Smooth muscle cell (in vitro differentiated cells): Measurements from ENCODE around the gene PIP5K1B. TPM values are rescaled to one million over a fixed set of nuclear protein-coding genes. Genes with fewer than 3 reads are reported as not detected.

Experiments
- DNase-seq: peaks from one replicate; lab custom pipeline; 2025; ENCODE audit not compliant: unreplicated experiment; lab: John Stamatoyannopoulos, UW
- H2AFZ ChIP-seq: fragments of 200-600 bp; sonication (generic); 2 replicates; pipeline ENCODE4 v1.6.0; 2016; ENCODE audit warnings: antibody characterized with exemption, low read depth, mild to moderate bottlenecking
- H3F3A ChIP-seq: fragments of 200-600 bp; sonication (generic); 2 replicates; pipeline ENCODE4 v1.6.0; 2017; ENCODE audit warnings: antibody characterized with exemption, low read depth
- H3K27ac ChIP-seq: fragments of 200-600 bp; sonication (generic); 2 replicates; pipeline ENCODE4 v1.5.1; 2016; ENCODE audit warnings: low read depth, mild to moderate bottlenecking
- H3K27me3 ChIP-seq: fragments of 200-600 bp; sonication (generic); 2 replicates; pipeline ENCODE4 v1.6.1; 2016; ENCODE audit warnings: low read depth, mild to moderate bottlenecking
- H3K36me3 ChIP-seq: fragments of 200-600 bp; sonication (generic); 2 replicates; pipeline ENCODE4 v1.5.1; 2016; ENCODE audit warnings: low read depth
- H3K4me1 ChIP-seq: fragments of 200-600 bp; sonication (generic); 2 replicates; pipeline ENCODE4 v1.5.1; 2016; ENCODE audit warnings: low read depth
- H3K4me2 ChIP-seq: fragments of 200-600 bp; sonication (generic); 2 replicates; pipeline ENCODE4 v1.6.0; 2016; ENCODE audit warnings: mild to moderate bottlenecking
- H3K4me3 ChIP-seq: fragments of 200-600 bp; sonication (generic); 2 replicates; pipeline ENCODE4 v1.5.1; 2016; ENCODE audit warnings: mild to moderate bottlenecking
- H3K79me2 ChIP-seq: fragments of 200-600 bp; sonication (generic); 2 replicates; pipeline ENCODE4 v1.6.0; 2016; ENCODE audit warnings: low read depth, mild to moderate bottlenecking
- H3K9ac ChIP-seq: fragments of 200-600 bp; sonication (generic); 2 replicates; pipeline ENCODE4 v1.6.0; 2016; ENCODE audit warnings: low read depth
- H3K9me3 ChIP-seq: fragments of 200-600 bp; sonication (generic); replicated peaks from 2 replicates; pipeline ENCODE4 v1.5.1; 2016; ENCODE audit warnings: low read depth
- H4K20me1 ChIP-seq: fragments of 200-600 bp; sonication (generic); 2 replicates; pipeline ENCODE4 v1.6.0; 2016; ENCODE audit warnings: low read depth
- WGBS: methylation state at CpG from one replicate; pipeline ENCODE4 v1.1.7; 2016; ENCODE audit warnings: low lambda C conversion rate; 5-methylcytosine and 5-hydroxymethylcytosine counted together
- polyA plus RNA-seq: library from polyadenylated mRNA; unstranded; fragments of >200 nt; fragmentation: Nextera tagmentation; extraction: Ambion mirVana; gene quantifications from 2 replicates; pipeline ENCODE4 v1.2.1, GENCODE V29; 2016
- total RNA-seq: library from RNA; depleted of rRNA; stranded (reverse); fragments of >200 nt; gene quantifications from 2 replicates; pipeline ENCODE4 v1.2.3, GENCODE V29; 2014
- TF ChIP-seq, protein P1 (sequence below): fragments of 200-600 bp; sonication (generic); IDR thresholded peaks from 2 replicates; pipeline ENCODE4 v1.5.1; 2017; ENCODE audit warnings: borderline replicate concordance, mild to moderate bottlenecking, antibody characterized with exemption; ENCODE audit not compliant: insufficient read depth, poor library complexity, severe bottlenecking

PIP5K1B gene
- total and polyA plus RNA-seq, 2 experiments from 2014 or later: not detected

DNA sequence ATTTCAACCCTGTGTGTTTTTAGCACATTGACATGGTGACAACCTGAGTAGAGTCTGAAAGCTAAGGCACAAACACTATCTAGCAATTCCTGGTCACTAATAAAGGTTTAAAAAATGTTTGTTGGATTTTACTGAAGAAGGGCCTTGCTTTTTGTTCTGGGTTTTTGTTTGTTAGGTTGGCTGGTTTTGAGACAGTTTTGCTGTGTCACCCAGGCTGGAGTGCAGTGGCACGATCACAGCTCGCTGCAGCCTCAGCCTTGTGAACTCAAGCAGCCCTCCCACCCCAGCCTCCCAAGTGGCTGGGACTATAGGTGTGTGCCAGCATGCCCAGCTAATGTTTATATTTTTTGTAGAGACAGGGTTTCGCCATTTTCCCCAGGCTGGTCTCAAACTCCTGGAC, 269.9 kb downstream of the PIP5K1B start:
- no peaks in the 10 kb centered on the region for H3K9me3 ChIP-seq
- H3K27me3 ChIP-seq: no peaks in the 10 kb centered on the region
- TF ChIP-seq, protein P1, sequence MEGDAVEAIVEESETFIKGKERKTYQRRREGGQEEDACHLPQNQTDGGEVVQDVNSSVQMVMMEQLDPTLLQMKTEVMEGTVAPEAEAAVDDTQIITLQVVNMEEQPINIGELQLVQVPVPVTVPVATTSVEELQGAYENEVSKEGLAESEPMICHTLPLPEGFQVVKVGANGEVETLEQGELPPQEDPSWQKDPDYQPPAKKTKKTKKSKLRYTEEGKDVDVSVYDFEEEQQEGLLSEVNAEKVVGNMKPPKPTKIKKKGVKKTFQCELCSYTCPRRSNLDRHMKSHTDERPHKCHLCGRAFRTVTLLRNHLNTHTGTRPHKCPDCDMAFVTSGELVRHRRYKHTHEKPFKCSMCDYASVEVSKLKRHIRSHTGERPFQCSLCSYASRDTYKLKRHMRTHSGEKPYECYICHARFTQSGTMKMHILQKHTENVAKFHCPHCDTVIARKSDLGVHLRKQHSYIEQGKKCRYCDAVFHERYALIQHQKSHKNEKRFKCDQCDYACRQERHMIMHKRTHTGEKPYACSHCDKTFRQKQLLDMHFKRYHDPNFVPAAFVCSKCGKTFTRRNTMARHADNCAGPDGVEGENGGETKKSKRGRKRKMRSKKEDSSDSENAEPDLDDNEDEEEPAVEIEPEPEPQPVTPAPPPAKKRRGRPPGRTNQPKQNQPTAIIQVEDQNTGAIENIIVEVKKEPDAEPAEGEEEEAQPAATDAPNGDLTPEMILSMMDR: no peak
- no peak overlapping the region for H3K4me3 ChIP-seq
- no peak overlapping the region for H3K9ac ChIP-seq
- H4K20me1 ChIP-seq: no peaks in the 10 kb centered on the region
- H3K4me2 ChIP-seq: no peak overlapping the region
- 94% methylated on average over 3 of the region's 3 CpGs for WGBS
- H3F3A ChIP-seq: no peaks in the 10 kb centered on the region
- H3K79me2 ChIP-seq: no peaks in the 10 kb centered on the region
- no peak overlapping the region for H2AFZ ChIP-seq
- no peak overlapping the region for H3K27ac ChIP-seq
- H3K4me1 ChIP-seq: no peaks in the 10 kb centered on the region
- H3K36me3 ChIP-seq: no peaks in the 10 kb centered on the region
- DNase-seq: no peak

DNA sequence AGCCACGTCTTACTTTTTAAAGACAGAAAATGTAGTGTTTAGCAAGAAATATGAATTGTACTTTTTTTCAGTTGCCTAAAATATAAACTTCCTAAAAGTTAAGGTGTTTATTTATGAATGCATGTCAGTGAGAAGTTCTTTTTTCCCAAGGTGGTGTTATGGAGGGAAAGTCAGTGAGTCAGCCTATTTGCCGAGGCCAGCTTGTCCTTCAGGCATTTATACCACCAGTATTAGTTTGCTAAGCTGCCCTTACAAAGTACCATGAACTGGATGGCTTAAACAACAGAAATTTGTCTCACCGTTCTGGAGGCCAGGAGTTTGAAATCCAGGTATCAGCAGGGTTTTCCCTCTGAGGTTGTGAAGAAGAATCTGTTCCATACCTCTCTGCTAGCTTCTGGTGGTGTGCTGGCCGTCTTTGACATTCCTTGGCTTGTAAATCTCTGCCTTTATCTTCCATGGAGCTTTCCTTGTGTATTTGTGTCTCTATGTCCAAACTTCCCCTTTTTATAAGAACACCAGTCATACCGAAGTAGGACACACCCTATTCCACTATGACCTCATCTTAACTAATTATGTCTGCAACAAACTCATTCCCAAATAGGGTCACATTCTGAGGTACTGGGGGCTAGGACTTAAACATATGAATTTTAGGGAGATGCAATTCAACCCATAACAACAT, 270.5 kb downstream of the PIP5K1B start:
- TF ChIP-seq, protein P1: no peak

DNA sequence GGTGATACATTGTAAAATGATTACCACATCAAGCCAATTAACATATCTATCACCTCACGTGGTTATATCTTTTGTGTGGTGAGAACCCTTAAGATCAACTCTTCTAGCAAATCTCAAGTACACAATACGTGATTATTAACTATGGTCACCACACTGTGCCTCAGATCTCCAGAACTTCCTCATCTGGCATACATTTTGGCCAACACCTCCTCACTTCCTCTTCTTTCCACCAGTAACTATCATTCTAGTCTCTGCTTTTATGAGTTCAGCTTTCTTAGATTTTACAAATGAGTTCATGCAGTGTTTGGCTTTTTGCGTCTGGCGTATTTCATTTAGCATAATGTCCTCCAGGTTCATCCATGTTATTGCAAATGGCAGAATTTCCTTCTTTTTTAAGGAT, 273.0 kb downstream of the PIP5K1B start:
- Histone ChIP-seq H3K36me3 (no peaks in the 10 kb centered on the region), H3K9me3 (no peaks in the 10 kb centered on the region), H3K4me2 (no peak overlapping the region), H3K4me3 (no peak overlapping the region), H3F3A (no peaks in the 10 kb centered on the region), H3K9ac (no peak overlapping the region), H3K4me1 (no peaks in the 10 kb centered on the region), H4K20me1 (no peaks in the 10 kb centered on the region), H3K27me3 (no peaks in the 10 kb centered on the region), H3K79me2 (no peaks in the 10 kb centered on the region), H3K27ac (no peak overlapping the region), H2AFZ (no peak overlapping the region)
- no peak for DNase-seq
- TF ChIP-seq, protein P1: no peak
- WGBS: 94% methylated on average over 4 of the region's 4 CpGs

More for the DNA sequence above, 270.5 kb downstream of the PIP5K1B start:
- H3K79me2 ChIP-seq: no peaks in the 10 kb centered on the region
- H3K9me3 ChIP-seq: no peaks in the 10 kb centered on the region
- H3F3A ChIP-seq: no peaks in the 10 kb centered on the region
- no peak for DNase-seq
- no peak overlapping the region for H2AFZ ChIP-seq
- no peak overlapping the region for H3K27ac ChIP-seq
- H3K36me3 ChIP-seq: no peaks in the 10 kb centered on the region
- no peak overlapping the region for H3K4me2 ChIP-seq
- 66% methylated on average over 5 of the region's 5 CpGs for WGBS
- H3K4me3 ChIP-seq: no peak overlapping the region
- no peak overlapping the region for H3K9ac ChIP-seq
- H4K20me1 ChIP-seq: no peaks in the 10 kb centered on the region
- no peaks in the 10 kb centered on the region for H3K4me1 ChIP-seq
- no peaks in the 10 kb centered on the region for H3K27me3 ChIP-seq

DNA sequence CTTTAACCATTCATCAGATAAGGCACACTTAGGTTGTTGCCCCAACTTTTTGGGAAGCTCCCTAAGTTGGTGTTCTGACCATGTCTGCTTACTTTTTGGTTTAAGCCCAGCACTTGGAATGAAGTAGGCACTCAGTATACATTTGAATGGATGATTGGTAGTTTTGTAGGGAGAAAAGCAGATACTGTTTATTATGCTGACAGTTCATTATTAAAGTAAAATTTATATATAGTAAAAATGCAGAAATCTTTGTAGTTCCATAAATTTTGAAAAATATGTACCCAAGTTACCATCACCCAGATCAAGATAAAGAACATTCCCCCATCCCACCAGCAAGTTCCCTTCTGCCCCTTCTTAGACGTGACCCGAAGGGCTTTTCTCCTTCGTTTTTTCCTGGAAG, 273.5 kb downstream of the PIP5K1B start:
- 94% methylated on average over 3 of the region's 3 CpGs for WGBS
- TF ChIP-seq, protein P1: no peak
- Histone ChIP-seq H3K36me3 (no peaks in the 10 kb centered on the region), H3K79me2 (no peaks in the 10 kb centered on the region), H3K4me3 (no peak overlapping the region), H3K4me1 (no peaks in the 10 kb centered on the region), H3K27ac (no peak overlapping the region), H2AFZ (no peak overlapping the region), H4K20me1 (no peaks in the 10 kb centered on the region), H3K4me2 (no peak overlapping the region), H3K9me3 (no peaks in the 10 kb centered on the region), H3K27me3 (no peaks in the 10 kb centered on the region), H3F3A (no peaks in the 10 kb centered on the region), H3K9ac (no peak overlapping the region)
- no peak for DNase-seq
